ENCODE results near the gene IL9.

GRCh38 chr5:135891268-135891667 lies 4.4 kb downstream of the IL9 start:
- TF ChIP-seq POLR2AphosphoS5 (IDR thresholded peaks at IDR 0.05), result no peak
- no peak for TF ChIP-seq POLR2A (IDR thresholded peaks at IDR 0.05)
